ENCODE results near the gene ACRBP.

Gene ACRBP

DNA sequence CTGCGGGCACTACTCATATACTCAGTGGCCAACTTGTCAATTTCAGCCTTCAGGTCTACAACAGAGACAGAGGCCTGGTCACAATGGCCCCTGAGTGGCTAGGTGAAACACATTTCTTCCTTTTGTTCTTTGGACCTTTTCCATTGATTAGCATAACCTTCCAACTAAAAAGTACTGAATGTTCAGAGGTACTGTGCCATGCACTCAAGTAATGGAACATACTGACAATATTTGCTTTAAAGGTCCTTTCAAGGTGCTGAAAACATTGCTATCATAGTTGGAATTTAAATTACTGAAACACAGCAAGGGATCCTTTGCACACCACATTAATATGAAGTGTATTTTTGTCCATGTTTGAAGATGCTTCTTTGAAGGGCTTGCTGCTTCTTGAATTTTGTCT lies 6.1 kb upstream of the ACRBP start:
- TF ChIP-seq, protein P1, sequence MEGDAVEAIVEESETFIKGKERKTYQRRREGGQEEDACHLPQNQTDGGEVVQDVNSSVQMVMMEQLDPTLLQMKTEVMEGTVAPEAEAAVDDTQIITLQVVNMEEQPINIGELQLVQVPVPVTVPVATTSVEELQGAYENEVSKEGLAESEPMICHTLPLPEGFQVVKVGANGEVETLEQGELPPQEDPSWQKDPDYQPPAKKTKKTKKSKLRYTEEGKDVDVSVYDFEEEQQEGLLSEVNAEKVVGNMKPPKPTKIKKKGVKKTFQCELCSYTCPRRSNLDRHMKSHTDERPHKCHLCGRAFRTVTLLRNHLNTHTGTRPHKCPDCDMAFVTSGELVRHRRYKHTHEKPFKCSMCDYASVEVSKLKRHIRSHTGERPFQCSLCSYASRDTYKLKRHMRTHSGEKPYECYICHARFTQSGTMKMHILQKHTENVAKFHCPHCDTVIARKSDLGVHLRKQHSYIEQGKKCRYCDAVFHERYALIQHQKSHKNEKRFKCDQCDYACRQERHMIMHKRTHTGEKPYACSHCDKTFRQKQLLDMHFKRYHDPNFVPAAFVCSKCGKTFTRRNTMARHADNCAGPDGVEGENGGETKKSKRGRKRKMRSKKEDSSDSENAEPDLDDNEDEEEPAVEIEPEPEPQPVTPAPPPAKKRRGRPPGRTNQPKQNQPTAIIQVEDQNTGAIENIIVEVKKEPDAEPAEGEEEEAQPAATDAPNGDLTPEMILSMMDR (IDR thresholded peaks at IDR 0.05; ENCODE audit: low read depth, low read length) = no peak
- in situ Hi-C loops (cut with HindIII; ENCODE audit: low sequenced_read_pairs) = no loop called here
- DNase-seq (ENCODE audit: low read depth, low spot score) = no peak
- H3K4me3 ChIP-seq (ENCODE audit: low read depth, low read length) = no peak overlapping the region

DNA sequence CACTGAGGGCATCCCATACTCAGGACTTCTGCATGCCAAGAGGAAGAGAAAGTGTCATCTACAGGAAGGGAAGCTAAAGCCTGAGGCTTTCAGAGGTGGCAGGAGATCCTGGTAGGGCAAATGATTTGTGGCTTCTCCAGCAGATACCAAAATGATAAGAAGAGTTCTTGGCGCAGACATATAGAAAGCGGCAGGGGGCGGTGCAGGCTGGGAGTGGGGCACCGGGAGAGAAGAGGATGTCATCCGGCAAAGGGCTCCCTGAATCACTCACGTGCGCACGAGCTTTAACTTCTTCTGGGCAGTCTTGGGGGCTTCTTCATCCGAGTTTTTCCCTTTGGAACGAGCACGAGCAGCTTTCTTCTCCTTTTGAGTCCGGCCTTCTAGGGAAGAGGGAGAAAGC lies 5.2 kb upstream of the ACRBP start:
- no peak for DNase-seq (ENCODE audit: low read depth, low spot score)
- H3K4me3 ChIP-seq (ENCODE audit: low read depth, low read length) = no peak overlapping the region
- TF ChIP-seq, protein P1 (IDR thresholded peaks at IDR 0.05; ENCODE audit: low read depth, low read length) = no peak
- in situ Hi-C loops (cut with HindIII; ENCODE audit: low sequenced_read_pairs) = no loop called here

DNA sequence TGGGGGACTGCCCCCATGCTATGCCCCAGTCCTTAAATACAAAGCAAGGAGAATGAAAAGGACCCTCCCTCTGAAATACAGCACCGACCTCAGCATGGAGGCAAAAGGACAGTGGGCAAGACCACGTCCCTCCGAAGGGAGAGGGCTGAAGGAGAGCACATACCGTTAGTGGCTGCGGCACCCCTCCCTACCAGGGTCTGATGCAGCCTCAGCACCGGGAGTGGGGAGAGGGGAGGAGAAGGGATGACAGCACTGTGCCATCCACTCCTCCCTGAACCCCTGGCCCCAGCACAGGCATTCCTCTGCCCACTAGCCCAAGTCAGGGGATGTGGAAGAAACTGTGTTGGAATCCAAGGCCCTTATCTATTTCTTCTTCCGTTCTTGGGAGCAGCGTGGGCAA lies 3.6 kb upstream of the ACRBP start:
- no peak for DNase-seq (ENCODE audit: low read depth, low spot score)
- TF ChIP-seq, protein P1 (IDR thresholded peaks at IDR 0.05; ENCODE audit: low read depth, low read length) = no peak
- no peak overlapping the region for H3K4me3 ChIP-seq (ENCODE audit: low read depth, low read length)
- in situ Hi-C loops (cut with HindIII; ENCODE audit: low sequenced_read_pairs) = no loop called here

DNA sequence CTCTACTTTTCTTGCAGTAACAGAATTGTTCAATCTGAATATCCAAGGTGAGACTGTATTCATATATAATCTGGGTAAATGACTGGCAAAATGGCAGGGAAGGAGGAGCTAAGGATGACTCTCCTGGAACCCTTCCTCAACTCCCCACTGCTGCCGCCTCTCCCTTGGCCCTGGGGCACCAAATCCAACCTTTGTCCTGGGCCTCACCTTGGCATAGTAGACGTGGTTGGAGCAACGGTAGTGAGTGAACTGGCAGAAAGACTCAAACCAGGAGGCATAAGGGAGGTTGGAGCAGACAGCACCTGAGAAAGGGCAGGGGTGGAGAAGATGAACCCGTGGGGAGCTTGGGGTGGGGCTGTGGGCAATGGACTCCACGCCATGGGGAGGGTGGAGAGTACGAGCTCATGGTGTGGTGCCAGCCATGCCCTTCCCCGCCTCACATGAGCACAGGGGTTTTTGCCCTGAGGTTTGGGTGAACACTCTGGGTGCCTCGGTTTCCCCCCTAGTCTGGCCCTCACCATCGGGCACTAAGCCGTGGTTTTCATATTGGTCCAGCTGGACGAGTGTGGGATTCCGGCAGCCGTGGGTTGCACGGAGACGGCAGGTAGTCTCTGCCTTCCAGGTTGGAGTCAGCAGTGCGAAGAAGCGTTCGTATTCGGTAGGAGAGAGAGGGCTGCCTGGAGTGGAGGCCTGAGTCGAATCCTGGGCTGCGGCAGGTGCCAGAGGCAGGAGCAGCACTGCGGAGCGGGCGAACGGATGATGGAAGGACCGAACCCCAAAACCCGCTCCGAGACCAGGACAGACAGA lies 753 bp downstream of the ACRBP start:
- TF ChIP-seq, protein P1 (IDR thresholded peaks at IDR 0.05; ENCODE audit: low read depth, low read length) = no peak
- DNase-seq (ENCODE audit: low read depth, low spot score) = no peak
- peak overlapping the region; percentile 45 for H3K4me3 ChIP-seq (ENCODE audit: low read depth, low read length)
- in situ Hi-C loops (cut with HindIII; ENCODE audit: low sequenced_read_pairs) = no loop called here

DNA sequence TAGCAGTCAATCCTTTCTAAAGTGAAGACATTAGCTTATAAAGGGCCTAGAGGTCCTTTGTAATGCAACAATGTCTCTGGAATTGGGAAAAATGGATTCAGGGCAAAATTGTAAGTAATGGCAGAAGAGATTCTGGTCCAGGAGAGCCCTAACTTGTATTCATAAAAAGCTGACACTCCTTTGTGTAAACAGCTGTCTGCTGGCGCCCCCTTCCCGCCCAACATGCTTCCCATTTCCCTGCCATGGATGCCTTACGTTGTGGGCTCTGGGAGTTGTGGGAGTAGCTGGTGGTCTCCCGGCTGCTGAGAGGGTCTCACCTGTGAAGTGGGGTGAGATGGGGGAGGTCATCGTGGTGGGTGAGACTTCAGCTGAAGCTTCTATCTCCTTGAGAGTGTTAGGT lies 2.3 kb downstream of the ACRBP start:
- DNase-seq (ENCODE audit: low read depth, low spot score) = no peak
- TF ChIP-seq, protein P1 (IDR thresholded peaks at IDR 0.05; ENCODE audit: low read depth, low read length) = peak; percentile 40
- in situ Hi-C loops (cut with HindIII; ENCODE audit: low sequenced_read_pairs) = no loop called here
- no peak overlapping the region for H3K4me3 ChIP-seq (ENCODE audit: low read depth, low read length)

DNA sequence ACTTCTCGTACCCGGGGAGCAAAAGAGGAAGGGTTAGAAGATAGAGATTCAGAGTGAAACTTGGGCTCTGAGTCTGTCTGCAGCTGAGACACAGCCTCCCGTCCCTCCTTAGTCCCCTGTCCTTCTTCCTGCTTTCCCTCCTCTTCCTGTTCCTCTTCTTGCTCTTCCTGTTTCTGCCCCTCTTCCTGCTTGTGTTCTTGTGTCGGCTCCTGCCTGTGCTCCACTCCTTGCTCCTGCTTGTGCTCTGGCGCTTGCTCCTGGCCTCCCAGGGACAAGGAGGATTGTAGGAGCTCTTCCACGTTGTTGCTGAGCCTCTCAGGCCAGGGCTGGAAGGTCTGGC lies 3.0 kb downstream of the ACRBP start:
- DNase-seq (ENCODE audit: low read depth, low spot score) = no peak
- in situ Hi-C loops (cut with HindIII; ENCODE audit: low sequenced_read_pairs) = no loop called here
- TF ChIP-seq, protein P1 (IDR thresholded peaks at IDR 0.05; ENCODE audit: low read depth, low read length) = no peak
- no peak overlapping the region for H3K4me3 ChIP-seq (ENCODE audit: low read depth, low read length)
